ENCODE data around the gene ACR.

Gene ACR

GRCh38 chr22:50703726-50704509, 34.1 kb upstream of the ACR start:
- no peak for DNase-seq

GRCh38 chr22:50704510-50705218, 33.3 kb upstream of the ACR start:
- DNase-seq, result no peak

- DNase-seq, result no peak
Measured at GRCh38 chr22:50705219-50705691, 32.7 kb upstream of the ACR start.

GRCh38 chr22:50705851-50706351, 32.1 kb upstream of the ACR start:
- no peak for DNase-seq

GRCh38 chr22:50706481-50707125, 31.4 kb upstream of the ACR start:
- DNase-seq, result no peak

GRCh38 chr22:50708474-50708873, 29.5 kb upstream of the ACR start:
- no peak for DNase-seq

GRCh38 chr22:50708996-50709395, 29.0 kb upstream of the ACR start:
- no peak for DNase-seq

GRCh38 chr22:50710221-50710620, 27.8 kb upstream of the ACR start:
- no peak for DNase-seq

GRCh38 chr22:50710886-50711285, 27.1 kb upstream of the ACR start:
- DNase-seq, result no peak

- DNase-seq, result no peak
Measured at GRCh38 chr22:50711446-50712340, 26.3 kb upstream of the ACR start.

- no peak for DNase-seq
Measured at GRCh38 chr22:50712341-50713007, 25.5 kb upstream of the ACR start.

GRCh38 chr22:50713008-50713385, 25.0 kb upstream of the ACR start:
- DNase-seq, result no peak

- DNase-seq, result no peak
Measured at GRCh38 chr22:50713571-50714056, 24.4 kb upstream of the ACR start.

- no peak for DNase-seq
Measured at GRCh38 chr22:50714150-50714549, 23.9 kb upstream of the ACR start.

- no peak for DNase-seq
Measured at GRCh38 chr22:50714631-50715179, 23.3 kb upstream of the ACR start.

- DNase-seq, result no peak
Measured at GRCh38 chr22:50715250-50715649, 22.8 kb upstream of the ACR start.

GRCh38 chr22:50715776-50716175, 22.2 kb upstream of the ACR start:
- no peak for DNase-seq

- DNase-seq, result no peak
Measured at GRCh38 chr22:50716290-50717024, 21.5 kb upstream of the ACR start.

GRCh38 chr22:50717709-50718351, 20.2 kb upstream of the ACR start:
- no peak for DNase-seq

- no peak for DNase-seq
Measured at GRCh38 chr22:50718352-50718709, 19.7 kb upstream of the ACR start.
